Choroid plexus epithelial cell (primary cell): ENCODE results near the gene RCAN2.

Source experiments
- DNase-seq: peaks from one replicate; pipeline ENCODE4 v3.0.0-alpha.2; 2010; ENCODE audit warnings: low read depth
- H3K4me3 ChIP-seq: 2 replicates; pipeline ENCODE4 v1.5.1; 2011; ENCODE audit warnings: low read depth, mild to moderate bottlenecking, control low read depth, low read length, moderate library complexity
- TF ChIP-seq, protein P1 (sequence below): conservative IDR thresholded peaks from 2 replicates; pipeline ENCODE4 v1.5.1; 2011; ENCODE audit warnings: low read depth, mild to moderate bottlenecking, control low read depth, inconsistent platforms, low read length, moderate library complexity

Gene RCAN2

DNA sequence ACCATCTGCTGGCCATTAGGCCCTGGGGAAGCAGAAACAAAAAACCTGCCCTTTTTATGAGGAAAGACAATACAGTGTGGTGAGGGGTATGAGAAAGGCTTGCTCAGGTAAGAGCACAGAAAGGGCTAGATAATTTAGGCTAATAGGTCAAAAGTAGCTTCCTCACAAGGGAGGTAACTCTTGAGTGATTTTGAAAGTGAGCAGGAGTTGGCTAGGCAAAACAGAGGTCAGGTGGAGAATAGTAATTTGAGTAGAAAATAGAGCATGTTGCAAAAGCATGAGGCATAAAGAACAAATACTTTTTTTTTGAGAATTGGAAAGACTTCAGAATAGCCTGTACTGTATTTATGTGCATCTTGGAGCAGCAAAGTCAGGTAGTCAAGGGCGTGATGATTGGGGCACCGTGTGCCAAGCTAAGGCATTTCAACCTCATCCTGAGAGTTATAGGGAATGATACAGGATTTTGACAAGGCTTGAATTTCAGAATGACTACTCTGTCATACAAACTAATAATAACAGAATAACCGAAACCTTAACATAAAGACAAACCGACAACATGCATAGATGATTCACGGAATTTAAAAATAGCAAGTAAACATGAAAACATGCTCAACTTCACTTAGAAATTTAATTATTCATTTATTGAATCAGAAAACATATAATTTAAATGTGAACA is 197.5 kb downstream of the RCAN2 start:
- TF ChIP-seq, protein P1, sequence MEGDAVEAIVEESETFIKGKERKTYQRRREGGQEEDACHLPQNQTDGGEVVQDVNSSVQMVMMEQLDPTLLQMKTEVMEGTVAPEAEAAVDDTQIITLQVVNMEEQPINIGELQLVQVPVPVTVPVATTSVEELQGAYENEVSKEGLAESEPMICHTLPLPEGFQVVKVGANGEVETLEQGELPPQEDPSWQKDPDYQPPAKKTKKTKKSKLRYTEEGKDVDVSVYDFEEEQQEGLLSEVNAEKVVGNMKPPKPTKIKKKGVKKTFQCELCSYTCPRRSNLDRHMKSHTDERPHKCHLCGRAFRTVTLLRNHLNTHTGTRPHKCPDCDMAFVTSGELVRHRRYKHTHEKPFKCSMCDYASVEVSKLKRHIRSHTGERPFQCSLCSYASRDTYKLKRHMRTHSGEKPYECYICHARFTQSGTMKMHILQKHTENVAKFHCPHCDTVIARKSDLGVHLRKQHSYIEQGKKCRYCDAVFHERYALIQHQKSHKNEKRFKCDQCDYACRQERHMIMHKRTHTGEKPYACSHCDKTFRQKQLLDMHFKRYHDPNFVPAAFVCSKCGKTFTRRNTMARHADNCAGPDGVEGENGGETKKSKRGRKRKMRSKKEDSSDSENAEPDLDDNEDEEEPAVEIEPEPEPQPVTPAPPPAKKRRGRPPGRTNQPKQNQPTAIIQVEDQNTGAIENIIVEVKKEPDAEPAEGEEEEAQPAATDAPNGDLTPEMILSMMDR: no peak
- no peak for DNase-seq
- no peak overlapping the region for H3K4me3 ChIP-seq

DNA sequence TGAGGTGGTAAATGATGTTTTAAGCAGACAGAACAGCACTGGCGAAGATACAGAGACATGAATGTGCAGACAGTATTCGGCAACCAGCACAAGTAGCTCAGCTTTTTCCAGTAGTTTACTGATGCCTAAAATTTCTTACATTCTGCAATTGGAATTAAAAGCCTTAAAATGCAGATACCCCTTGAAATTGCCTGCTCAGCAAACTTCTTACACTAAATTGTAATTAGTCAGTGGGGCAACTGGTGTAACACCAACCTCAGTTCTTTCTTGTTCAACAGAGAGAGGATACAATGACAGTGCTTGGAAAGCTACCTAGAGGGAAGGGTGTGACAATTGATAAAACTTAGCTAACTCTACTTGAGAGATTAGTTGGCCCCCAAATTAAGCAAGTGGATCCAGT is 199.4 kb downstream of the RCAN2 start:
- H3K4me3 ChIP-seq: no peak overlapping the region
- TF ChIP-seq, protein P1: no peak
- no peak for DNase-seq

DNA sequence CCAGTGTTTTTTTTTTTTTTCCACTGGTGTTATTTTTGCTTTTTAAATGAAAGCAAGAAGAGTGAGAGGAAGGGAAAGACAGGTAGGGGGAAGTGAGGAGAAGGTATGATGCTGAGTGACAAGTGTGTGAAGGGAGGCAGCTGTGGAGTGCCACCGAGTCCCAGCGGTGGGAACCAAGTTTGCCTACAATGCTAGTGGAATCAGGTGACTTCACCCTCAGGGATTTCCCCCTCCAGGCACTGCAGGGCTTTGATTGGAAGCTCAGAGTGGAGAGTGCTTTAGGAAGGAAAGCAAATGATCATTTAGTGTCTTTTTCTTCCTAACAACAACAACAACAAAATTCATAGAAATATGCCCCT is 200.0 kb downstream of the RCAN2 start:
- H3K4me3 ChIP-seq: no peak overlapping the region
- no peak for DNase-seq
- TF ChIP-seq, protein P1: no peak

DNA sequence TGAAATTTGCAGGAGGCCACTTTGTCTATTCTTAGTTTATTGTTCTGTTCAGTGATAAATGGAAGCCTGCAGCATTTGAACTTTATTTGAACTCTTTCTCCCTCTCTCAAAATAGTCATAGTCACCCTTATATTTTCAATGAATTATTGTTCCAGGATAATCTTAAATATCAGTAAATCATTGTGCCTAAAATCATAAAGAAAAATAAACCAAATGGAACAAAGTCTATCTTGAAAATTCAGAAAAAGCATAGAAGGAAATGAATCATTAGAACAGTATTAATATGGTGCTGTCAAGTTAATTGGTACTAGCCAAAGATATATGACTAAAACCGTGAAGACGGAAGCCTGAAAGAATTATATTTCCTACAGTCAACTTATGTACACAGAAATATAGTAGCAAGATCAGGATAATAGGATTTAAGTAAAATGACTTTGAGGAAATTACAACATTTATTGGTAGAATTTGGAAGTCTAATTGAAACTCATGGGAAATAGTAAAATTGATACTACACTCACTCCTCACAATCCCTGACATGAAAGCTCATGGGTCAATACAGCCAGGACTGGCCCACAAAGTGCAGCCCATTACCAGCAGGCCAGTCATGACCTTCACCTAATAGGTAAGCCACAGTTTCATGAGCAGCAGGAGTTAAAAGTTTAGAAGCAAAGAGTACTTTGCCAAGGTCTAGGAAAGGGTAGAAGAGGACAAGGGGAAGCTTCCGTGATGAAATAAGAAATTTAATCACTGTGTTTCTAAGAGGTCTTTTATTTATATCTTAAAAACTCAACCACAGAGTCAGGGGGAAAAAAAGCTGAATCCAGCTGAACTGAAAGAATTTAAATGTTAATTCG is 200.6 kb downstream of the RCAN2 start:
- no peak overlapping the region for H3K4me3 ChIP-seq
- no peak for DNase-seq
- TF ChIP-seq, protein P1: no peak

DNA sequence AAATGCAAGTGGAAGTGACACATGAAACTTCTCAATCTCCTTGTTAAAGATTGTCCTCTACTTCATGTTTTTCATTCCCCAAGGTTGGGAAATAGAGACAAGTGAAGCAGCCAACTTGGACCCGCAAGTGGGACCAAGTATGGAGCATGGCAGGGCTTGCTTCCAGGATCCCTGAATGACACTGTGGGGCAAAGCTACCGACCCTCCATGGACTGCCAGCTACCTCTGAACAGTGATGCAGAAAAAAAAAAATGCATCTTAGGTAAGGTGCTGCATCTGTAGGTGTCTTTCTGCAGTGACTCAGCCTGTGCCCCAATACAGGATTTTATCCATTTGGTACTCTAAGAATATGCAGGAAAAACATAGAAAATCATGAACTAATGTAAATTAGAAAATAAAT is 201.4 kb downstream of the RCAN2 start:
- no peak overlapping the region for H3K4me3 ChIP-seq
- DNase-seq: no peak
- TF ChIP-seq, protein P1: no peak

DNA sequence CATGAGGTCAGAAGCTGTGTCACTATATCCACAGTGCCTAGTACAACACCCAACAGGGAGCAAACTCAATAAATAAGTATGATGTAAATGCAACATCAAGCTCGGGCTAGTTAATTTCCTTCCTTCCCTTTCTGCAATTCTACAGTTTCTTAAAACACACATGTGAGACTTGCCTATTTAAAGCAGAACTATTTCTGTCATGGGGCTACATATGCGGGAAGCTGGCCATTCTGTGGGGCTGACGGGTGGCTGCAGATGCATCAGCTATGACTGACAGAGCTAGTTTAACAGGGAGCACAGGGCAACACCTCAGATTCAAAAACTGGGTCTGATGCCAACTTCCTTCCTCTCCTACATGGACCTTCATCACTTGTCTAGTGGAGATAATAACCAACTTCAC is 202.4 kb downstream of the RCAN2 start:
- H3K4me3 ChIP-seq: no peak overlapping the region
- TF ChIP-seq, protein P1: no peak
- DNase-seq: no peak
